Activated T-helper 2 cell treated with anti-CD3 and anti-CD28 coated beads, Interferon-gamma antibody, Interleukin-2, Interleukin-4, amounts not matched to agents 10 μg/mL and 5 μg/mL and 100 μg/mL, durations not matched to agents 14 hours and 24 hours and 36 hours (primary cell): ENCODE results near the gene FOXP1. TPM values are rescaled to one million over a fixed set of nuclear protein-coding genes. Genes with fewer than 3 reads are reported as not detected.

Source experiments
- DNase-seq: peaks from one replicate; pipeline ENCODE4 v3.0.0; 2021; ENCODE audit warnings: low spot score
- H3K27ac Mint-ChIP-seq: one replicate; pipeline ENCODE4 v1.8.0; 2021; ENCODE audit warnings: mixed read lengths
- H3K27me3 Mint-ChIP-seq: one replicate; pipeline ENCODE4 v1.8.0; 2021; ENCODE audit warnings: low read depth, mixed read lengths
- H3K36me3 Mint-ChIP-seq: one replicate; pipeline ENCODE4 v1.8.0; 2021; ENCODE audit warnings: low read depth, mixed read lengths
- H3K4me1 Mint-ChIP-seq: one replicate; pipeline ENCODE4 v1.8.0; 2021; ENCODE audit warnings: low read depth, mixed read lengths
- H3K4me3 Mint-ChIP-seq: one replicate; pipeline ENCODE4 v1.8.0; 2021; ENCODE audit warnings: low read depth, mild to moderate bottlenecking, moderate library complexity, mixed read lengths
- H3K9me3 Mint-ChIP-seq: one replicate; pipeline ENCODE4 v1.8.0; 2021; ENCODE audit warnings: mixed read lengths
- intact Hi-C: fragments of 100-400 bp; cut with micrococcal nuclease; formaldehyde crosslinking; loops from one replicate; pipeline ENCODE4 v1.15.1; 2023
- total RNA-seq: library from RNA; stranded (reverse); gene quantifications from 2 replicates; pipeline ENCODE4 v1.2.3, GENCODE V29; 2022

The FOXP1 gene
- total RNA-seq, 1 donor from 2014 or later = 132 TPM

GRCh38 chr3:71307991-71308697 is 275.4 kb downstream of the FOXP1 start:
- H3K36me3 Mint-ChIP-seq = peaks cover 8% of the 10 kb centered on the region
- no peaks in the 10 kb centered on the region for H3K27me3 Mint-ChIP-seq
- peaks cover 66% of the 10 kb centered on the region for H3K4me1 Mint-ChIP-seq
- H3K27ac Mint-ChIP-seq = peak overlapping the region; percentile 93
- no peaks in the 10 kb centered on the region for H3K9me3 Mint-ChIP-seq
- no peak for DNase-seq
- intact Hi-C loops = loop anchor here (1.0 to 10.0 kb wide), 6 partner anchors 77 to 377 kb away; no protein-coding TSS in a partner anchor
- peak overlapping the region; percentile 52 for H3K4me3 Mint-ChIP-seq

- Mint-ChIP-seq H3K36me3 (peaks cover 6% of the 10 kb centered on the region), H3K4me1 (peaks cover 81% of the 10 kb centered on the region), H3K27me3 (no peaks in the 10 kb centered on the region), H3K4me3 (peak overlapping the region; percentile 89), H3K9me3 (no peaks in the 10 kb centered on the region), H3K27ac (peak overlapping the region; percentile 87)
- DNase-seq = peak; percentile 13
- intact Hi-C loops = loop anchor here (2.0 to 10.0 kb wide), 3 partner anchors 149 to 755 kb away; no protein-coding TSS in a partner anchor
Measured at GRCh38 chr3:71305231-71306206, 278.0 kb downstream of the FOXP1 start.

- peaks cover 10% of the 10 kb centered on the region for H3K36me3 Mint-ChIP-seq
- no peaks in the 10 kb centered on the region for H3K9me3 Mint-ChIP-seq
- peak overlapping the region; percentile 89 for H3K4me3 Mint-ChIP-seq
- peak overlapping the region; percentile 87 for H3K27ac Mint-ChIP-seq
- intact Hi-C loops = loop anchor here (1.0 to 10.0 kb wide), 7 partner anchors 150 to 754 kb away; no protein-coding TSS in a partner anchor
- peaks cover 81% of the 10 kb centered on the region for H3K4me1 Mint-ChIP-seq
- H3K27me3 Mint-ChIP-seq = no peaks in the 10 kb centered on the region
- DNase-seq = no peak
Measured at GRCh38 chr3:71304684-71305083, 278.8 kb downstream of the FOXP1 start.

- intact Hi-C loops = loop anchor here (1.0 to 10.0 kb wide), 7 partner anchors 151 to 753 kb away; no protein-coding TSS in a partner anchor
- no peaks in the 10 kb centered on the region for H3K27me3 Mint-ChIP-seq
- H3K36me3 Mint-ChIP-seq = peaks cover 12% of the 10 kb centered on the region
- H3K27ac Mint-ChIP-seq = peak overlapping the region; percentile 87
- no peaks in the 10 kb centered on the region for H3K9me3 Mint-ChIP-seq
- H3K4me3 Mint-ChIP-seq = peak overlapping the region; percentile 89
- DNase-seq = no peak
- peaks cover 81% of the 10 kb centered on the region for H3K4me1 Mint-ChIP-seq
Measured at GRCh38 chr3:71304247-71304646, 279.3 kb downstream of the FOXP1 start.

- Mint-ChIP-seq H3K4me3 (peak overlapping the region; percentile 89), H3K4me1 (peaks cover 79% of the 10 kb centered on the region), H3K27me3 (no peaks in the 10 kb centered on the region), H3K9me3 (no peaks in the 10 kb centered on the region), H3K27ac (peak overlapping the region; percentile 87), H3K36me3 (peaks cover 17% of the 10 kb centered on the region)
- DNase-seq = no peak
- intact Hi-C loops = loop anchor here (1.0 to 10.0 kb wide), 7 partner anchors 151 to 753 kb away; no protein-coding TSS in a partner anchor
Measured at GRCh38 chr3:71303627-71304200, 279.8 kb downstream of the FOXP1 start.

GRCh38 chr3:71302604-71303003 is 280.9 kb downstream of the FOXP1 start:
- Mint-ChIP-seq H3K4me3 (peak overlapping the region; percentile 89), H3K27ac (peak overlapping the region; percentile 87), H3K27me3 (no peaks in the 10 kb centered on the region), H3K36me3 (peaks cover 24% of the 10 kb centered on the region), H3K9me3 (no peaks in the 10 kb centered on the region), H3K4me1 (peaks cover 72% of the 10 kb centered on the region)
- intact Hi-C loops = loop anchor here (5.0 to 10.0 kb wide), 3 partner anchors 210 to 445 kb away; no protein-coding TSS in a partner anchor
- DNase-seq = no peak

GRCh38 chr3:71300951-71301393 is 282.6 kb downstream of the FOXP1 start:
- H3K4me1 Mint-ChIP-seq = peaks cover 69% of the 10 kb centered on the region
- H3K9me3 Mint-ChIP-seq = no peaks in the 10 kb centered on the region
- peak overlapping the region; percentile 93 for H3K27ac Mint-ChIP-seq
- no peak for DNase-seq
- peaks cover 39% of the 10 kb centered on the region for H3K36me3 Mint-ChIP-seq
- intact Hi-C loops = loop anchor here (1.0 to 10.0 kb wide), 13 partner anchors 57 to 444 kb away; no protein-coding TSS in a partner anchor
- no peaks in the 10 kb centered on the region for H3K27me3 Mint-ChIP-seq
- H3K4me3 Mint-ChIP-seq = peak overlapping the region; percentile 76

- Mint-ChIP-seq H3K4me1 (peaks cover 61% of the 10 kb centered on the region), H3K4me3 (no peak overlapping the region), H3K27me3 (no peaks in the 10 kb centered on the region), H3K27ac (no peak overlapping the region), H3K36me3 (peaks cover 56% of the 10 kb centered on the region), H3K9me3 (no peaks in the 10 kb centered on the region)
- intact Hi-C loops = no loop called here
- DNase-seq = no peak
Measured at GRCh38 chr3:71299160-71299559, 284.4 kb downstream of the FOXP1 start.

GRCh38 chr3:71294919-71295318 is 288.6 kb downstream of the FOXP1 start:
- no peak overlapping the region for H3K27ac Mint-ChIP-seq
- peaks cover 67% of the 10 kb centered on the region for H3K36me3 Mint-ChIP-seq
- no peak overlapping the region for H3K4me3 Mint-ChIP-seq
- no peaks in the 10 kb centered on the region for H3K9me3 Mint-ChIP-seq
- no peaks in the 10 kb centered on the region for H3K27me3 Mint-ChIP-seq
- no peak for DNase-seq
- intact Hi-C loops = loop anchor here (5.0 kb wide), 1 partner anchor 38 kb away; no protein-coding TSS in a partner anchor
- H3K4me1 Mint-ChIP-seq = peaks cover 33% of the 10 kb centered on the region

- H3K9me3 Mint-ChIP-seq = no peaks in the 10 kb centered on the region
- H3K27ac Mint-ChIP-seq = no peak overlapping the region
- H3K27me3 Mint-ChIP-seq = no peaks in the 10 kb centered on the region
- H3K36me3 Mint-ChIP-seq = peaks cover 39% of the 10 kb centered on the region
- DNase-seq = no peak
- intact Hi-C loops = loop anchor here (5.0 kb wide), 1 partner anchor 33 kb away; no protein-coding TSS in a partner anchor
- H3K4me3 Mint-ChIP-seq = no peak overlapping the region
- H3K4me1 Mint-ChIP-seq = peaks cover 22% of the 10 kb centered on the region
Measured at GRCh38 chr3:71290301-71290700, 293.2 kb downstream of the FOXP1 start.

- Mint-ChIP-seq H3K4me1 (peaks cover 13% of the 10 kb centered on the region), H3K36me3 (peaks cover 28% of the 10 kb centered on the region), H3K9me3 (no peaks in the 10 kb centered on the region), H3K27me3 (no peaks in the 10 kb centered on the region), H3K4me3 (no peak overlapping the region), H3K27ac (no peak overlapping the region)
- intact Hi-C loops = no loop called here
- no peak for DNase-seq
Measured at GRCh38 chr3:71288269-71288930, 295.1 kb downstream of the FOXP1 start.

- Mint-ChIP-seq H3K9me3 (no peaks in the 10 kb centered on the region), H3K4me1 (peaks cover 11% of the 10 kb centered on the region), H3K27me3 (no peaks in the 10 kb centered on the region), H3K4me3 (no peak overlapping the region), H3K27ac (no peak overlapping the region), H3K36me3 (peaks cover 14% of the 10 kb centered on the region)
- no peak for DNase-seq
- intact Hi-C loops = no loop called here
Measured at GRCh38 chr3:71285086-71285485, 298.4 kb downstream of the FOXP1 start.
